ENCODE results near the gene UBL4A.

Gene UBL4A

DNA sequence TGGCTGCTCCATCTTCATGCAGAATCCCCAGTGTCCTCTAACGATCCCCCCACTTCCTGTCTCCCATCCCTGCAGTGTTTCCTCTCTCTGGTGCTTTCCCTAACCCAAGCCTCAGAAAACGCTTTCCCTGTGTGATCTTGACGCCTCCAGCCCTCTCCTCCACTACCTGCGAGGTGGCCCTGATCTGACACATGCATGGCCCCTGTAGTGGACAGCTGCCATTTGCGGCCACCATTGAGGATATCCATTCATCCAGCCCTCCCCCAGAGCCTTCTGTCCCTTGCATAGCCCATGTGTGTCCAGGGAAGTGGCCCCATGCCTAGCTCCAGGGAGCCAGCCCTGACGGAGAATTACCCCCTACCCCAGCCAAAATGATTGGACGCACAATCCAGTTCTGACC, 3.1 kb downstream of the UBL4A start:
- DNase-seq: no peak

GRCh38 chrX:154482786-154483185, 3.6 kb downstream of the UBL4A start:
- no peak for DNase-seq

DNA sequence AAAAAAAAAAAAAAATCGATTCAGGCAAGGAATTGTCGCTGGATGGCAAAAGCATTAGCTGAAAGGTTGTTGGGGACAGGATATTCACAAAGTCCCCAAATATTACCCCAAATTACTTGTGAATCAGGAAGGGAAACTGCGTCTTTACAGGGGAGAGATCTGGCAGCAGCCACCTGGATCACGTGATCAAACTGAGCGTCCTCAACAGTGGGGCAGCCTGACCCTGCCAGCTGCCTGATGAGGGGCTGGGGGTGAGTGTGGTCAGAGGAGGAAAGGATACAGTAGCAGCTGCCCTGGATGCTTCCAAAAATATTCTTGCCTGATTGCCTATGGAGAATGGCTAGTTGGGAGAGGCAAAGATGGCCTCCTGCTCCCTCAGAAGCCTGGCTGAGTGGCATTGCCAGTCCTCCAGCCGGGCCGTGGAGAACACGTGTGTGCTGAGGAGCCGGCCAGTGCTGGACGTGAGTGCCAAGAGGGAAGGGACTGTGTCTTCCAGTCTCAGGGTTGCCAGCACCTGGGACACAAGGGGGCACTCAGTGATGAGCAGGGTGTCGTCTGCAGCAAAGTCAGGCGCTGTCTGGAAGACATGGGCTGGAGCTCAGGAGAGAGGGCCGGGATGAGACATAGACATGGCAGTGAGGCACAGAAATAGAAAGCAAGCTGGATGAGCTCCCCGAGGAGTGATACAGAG, 4.4 kb downstream of the UBL4A start:
- DNase-seq: no peak

DNA sequence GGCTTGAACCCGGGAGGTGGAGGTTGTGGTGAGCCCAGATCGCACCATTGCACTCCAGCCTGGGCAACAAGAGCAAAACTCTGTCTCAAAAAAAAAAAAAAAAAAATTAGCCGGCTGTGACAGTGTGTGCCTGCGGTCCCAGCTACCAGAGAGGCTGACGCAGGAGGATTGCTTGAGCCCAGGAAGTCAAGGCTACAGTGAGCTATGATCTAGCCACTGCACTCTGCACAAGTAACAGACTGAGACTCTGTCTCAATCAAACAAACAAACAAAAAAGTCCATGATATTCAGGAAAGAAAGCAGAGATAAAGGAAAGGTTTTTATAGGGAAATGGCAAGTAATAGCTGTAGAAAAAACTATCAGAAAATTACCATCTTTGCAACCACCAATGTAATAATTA, 5.2 kb downstream of the UBL4A start:
- DNase-seq: no peak

DNA sequence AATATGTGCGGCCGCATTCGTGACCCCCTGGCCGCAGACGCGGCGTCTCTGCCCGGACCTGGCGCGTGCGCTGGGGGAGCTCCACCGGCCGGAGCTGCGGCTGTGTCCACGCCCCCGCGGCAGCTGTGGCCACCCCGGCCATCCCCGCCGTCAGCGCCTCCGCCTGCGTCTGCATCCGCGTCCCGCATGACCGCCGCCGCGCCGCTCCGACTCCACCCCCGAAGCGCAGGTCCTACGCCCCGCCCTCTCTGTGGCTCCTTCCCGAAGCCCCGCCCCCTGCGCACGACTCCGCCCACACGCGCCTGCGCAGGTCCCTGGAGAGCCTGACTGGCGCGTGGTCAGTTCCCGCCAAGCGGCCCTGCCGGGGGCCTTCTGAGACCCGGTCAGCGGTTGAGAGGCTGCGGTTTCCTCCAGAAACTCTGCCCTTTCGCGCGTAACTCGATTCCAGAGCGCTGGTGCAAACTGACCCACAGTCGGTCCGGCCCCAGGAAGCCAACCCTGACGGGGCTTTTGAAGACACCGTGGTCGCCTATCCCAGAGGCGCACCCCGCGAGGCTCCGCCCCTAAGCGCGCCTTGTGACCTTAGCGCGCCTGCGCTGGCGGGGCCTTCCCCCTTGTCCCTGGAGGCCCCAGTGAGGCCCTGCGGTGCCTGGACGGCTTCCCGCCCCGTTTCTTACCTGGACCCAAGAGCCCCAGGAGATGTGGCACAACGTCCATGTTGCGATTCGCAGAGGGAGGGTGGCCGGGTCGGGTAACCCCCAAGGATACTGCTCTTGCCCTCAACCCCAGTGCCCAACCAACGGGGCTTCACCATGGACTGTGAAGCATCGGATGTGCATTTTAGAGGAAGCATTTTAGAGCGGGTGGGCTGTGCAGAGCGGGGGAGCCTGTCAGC, 7.4 kb downstream of the UBL4A start, which contains the start of gene LAGE3:
Gene LAGE3, minus strand, starts transcription at position 554 of the 895 bp plus-strand sequence. Its CDS starts 366 bp downstream, at position 188.
- DNase-seq: peak; percentile 17 to 93 (median 82)

- DNase-seq: no peak
Observed at GRCh38 chrX:154477891-154478477, 8.4 kb downstream of the UBL4A start.

DNA sequence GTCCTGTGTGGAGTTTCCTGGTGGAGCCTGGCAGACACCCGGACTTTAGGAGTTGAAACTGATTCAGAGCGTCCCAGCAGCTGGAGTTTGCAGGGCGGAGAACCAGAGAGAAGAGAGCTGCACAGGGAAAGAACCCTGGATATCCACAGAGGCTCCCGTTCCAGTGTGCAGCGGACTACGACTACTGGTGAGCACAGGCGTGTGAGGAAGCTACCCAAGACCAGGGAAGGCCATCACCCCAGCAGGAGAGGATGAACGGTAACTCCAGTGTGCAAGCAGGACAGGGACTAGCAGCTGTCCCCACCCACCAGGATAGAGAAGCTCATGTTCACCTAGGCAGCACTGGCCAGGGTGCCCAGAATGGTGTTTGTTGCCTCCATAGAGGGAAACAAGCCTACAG, 9.6 kb downstream of the UBL4A start:
- DNase-seq: no peak

GRCh38 chrX:154473683-154474082, 12.7 kb downstream of the UBL4A start:
- DNase-seq: no peak

GRCh38 chrX:154472685-154473632, 13.5 kb downstream of the UBL4A start:
- no peak for DNase-seq

DNA sequence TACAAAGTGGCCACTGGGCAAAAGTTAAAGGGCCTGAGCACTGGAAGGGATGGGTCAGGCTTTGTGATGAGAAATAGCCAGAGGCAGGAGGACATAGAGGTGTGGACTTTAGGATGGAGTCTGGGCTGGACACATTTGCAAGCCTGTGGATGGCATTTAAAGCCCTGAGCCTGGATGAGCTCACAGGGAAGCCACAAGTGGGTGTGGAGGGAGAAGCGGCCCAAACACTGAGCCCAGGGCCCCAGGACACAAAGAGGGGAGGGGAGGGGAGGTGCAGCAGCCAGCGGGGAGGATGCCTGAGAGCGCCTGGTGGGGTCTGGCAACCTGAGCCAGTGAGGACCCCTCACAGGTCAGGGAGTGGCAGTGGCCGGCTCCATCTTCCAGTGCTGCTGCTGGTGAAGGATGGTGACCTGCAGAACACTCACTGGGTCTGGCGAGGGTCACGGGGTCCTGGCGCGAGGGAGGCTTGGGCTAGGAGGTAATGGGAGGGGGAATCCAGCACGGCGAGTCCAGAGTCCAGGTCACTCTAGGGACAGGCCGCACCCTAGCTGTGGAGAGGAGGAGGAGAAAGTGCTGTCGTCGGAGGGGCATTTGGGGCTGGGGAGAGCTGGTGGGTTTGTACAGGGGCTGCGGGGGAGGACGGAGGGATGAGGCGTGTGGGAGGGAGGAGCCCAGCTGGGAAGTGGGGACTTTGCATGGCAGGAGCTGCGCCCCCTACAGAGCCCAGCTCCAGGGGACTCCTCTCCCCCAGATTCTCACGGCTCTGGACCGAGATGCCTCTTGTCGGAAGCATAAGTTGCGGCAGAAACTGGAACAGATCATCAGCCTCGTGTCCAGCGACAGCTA, 14.4 kb downstream of the UBL4A start:
- DNase-seq: no peak

GRCh38 chrX:154470914-154471568, 15.4 kb downstream of the UBL4A start:
- no peak for DNase-seq

DNA sequence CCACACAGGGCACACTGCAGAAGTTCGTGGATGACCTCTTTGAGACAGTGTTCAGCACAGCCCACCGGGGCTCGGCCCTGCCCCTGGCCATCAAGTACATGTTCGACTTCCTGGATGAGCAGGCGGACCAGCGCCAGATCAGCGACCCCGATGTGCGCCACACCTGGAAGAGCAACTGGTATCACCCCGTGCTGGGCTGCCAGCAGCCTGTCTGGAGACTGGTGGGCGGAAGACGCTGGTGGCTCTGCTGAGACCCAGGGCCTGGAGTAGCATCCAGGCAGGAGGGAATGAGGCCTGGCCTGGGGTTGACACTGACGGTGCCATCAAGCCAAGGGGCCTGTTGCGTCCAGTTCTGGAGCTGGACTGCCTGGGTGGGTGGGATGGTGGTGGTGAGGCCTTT, 16.0 kb downstream of the UBL4A start:
- DNase-seq: no peak

- DNase-seq: no peak
Observed at GRCh38 chrX:154469880-154470279, 16.5 kb downstream of the UBL4A start.

- DNase-seq: no peak
Observed at GRCh38 chrX:154469114-154469513, 17.3 kb downstream of the UBL4A start.

DNA sequence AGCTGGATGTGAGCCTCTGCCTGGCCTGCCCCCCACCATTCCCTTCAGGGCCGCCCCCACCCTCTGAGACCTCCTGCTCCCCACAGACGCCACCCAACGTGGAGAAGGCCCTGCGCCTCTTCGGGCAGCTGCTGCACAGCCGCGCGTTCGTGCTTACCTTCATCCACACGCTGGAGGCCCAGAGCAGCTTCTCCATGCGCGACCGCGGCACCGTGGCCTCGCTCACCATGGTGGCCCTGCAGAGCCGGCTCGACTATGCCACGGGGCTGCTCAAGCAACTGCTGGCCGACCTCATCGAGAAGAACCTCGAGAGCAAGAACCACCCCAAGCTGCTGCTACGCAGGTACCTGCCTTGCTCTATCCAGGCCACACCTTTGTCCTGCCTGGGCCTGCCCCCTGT, 18.2 kb downstream of the UBL4A start:
- DNase-seq: no peak

DNA sequence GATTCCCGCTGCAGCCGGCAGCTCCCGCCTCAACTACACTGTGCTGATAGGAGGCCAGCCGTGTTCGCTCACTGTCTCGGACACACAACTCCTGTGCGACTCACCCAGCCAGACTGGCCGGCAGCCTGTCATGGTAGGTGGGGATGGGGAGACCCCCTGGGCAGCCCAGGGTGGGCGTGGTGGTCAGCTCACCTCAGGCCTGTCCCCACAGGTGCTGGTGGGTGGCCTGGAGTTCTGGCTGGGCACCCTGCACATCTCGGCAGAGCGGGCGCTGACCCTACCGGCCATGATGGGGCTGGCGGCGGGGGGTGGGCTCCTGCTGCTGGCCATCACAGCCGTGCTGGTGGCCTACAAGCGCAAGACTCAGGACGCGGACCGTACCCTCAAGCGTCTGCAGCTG, 18.9 kb downstream of the UBL4A start:
- no peak for DNase-seq

DNA sequence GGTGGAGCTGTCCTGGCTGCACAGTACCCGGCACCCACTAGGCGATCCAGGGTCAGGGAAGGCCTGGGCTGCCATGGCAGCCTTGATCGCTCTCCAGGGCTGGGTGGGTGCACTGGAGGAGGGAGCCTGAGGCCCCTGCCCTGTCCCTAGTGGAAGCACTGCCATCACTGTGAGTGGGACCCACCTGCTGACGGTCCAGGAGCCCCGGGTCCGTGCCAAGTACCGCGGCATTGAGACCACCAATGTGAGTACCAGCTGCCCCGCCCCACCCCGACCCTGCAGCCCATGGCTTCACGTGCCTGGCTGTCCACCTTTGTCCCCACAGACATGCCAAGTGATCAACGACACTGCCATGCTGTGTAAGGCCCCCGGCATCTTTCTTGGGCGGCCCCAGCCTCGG, 19.5 kb downstream of the UBL4A start:
- DNase-seq: no peak

DNA sequence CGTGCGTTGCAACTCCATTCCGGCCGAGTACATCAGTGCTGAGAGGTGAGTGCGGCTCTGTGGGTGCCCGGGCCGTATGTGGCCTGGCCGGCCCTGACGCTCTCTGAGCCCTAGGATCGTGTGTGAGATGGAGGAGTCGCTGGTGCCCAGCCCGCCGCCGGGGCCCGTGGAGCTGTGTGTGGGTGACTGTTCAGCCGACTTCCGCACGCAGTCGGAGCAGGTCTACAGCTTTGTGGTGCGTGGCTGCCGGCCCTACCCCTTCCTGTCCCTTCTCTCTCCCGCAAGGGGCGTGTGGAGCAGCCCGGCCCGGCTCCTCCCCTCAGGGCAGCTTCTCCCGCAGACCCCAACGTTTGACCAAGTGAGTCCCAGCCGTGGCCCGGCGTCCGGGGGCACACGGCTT, 20.4 kb downstream of the UBL4A start:
- DNase-seq: no peak

DNA sequence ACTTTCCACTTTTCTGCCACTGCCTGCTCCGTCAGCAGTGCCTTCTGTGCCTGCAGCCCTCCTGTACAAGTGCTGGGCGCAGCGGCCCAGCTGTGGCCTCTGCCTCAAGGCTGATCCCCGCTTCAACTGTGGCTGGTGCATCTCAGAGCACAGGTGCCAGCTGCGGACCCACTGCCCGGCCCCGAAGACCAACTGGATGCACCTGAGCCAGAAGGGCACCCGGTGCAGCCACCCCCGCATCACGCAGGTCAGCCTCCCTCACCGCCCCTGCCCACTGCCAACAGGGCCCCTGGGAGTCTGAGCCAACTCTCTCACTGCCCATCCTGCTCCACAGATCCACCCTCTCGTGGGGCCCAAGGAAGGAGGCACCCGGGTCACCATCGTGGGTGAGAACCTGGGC, 20.8 kb downstream of the UBL4A start:
- no peak for DNase-seq
